DOHH2 (cell line): ENCODE results near the gene DGUOK.

Source experiments
- H3F3A ChIP-seq: fragments of 200-600 bp; sonication (generic), shearing (Covaris generic); 2 replicates; pipeline ENCODE4 v1.6.0; 2016; ENCODE audit warnings: antibody characterized with exemption, mild to moderate bottlenecking; ENCODE audit not compliant: control insufficient read depth, insufficient read depth
- H3K27ac ChIP-seq: fragments of 200-600 bp; sonication (generic); 2 replicates; pipeline ENCODE4 v1.5.1; 2014; ENCODE audit warnings: low read depth, mild to moderate bottlenecking, low read length, moderate library complexity
- H3K27me3 ChIP-seq: fragments of 200-600 bp; sonication (generic); 2 replicates; pipeline ENCODE4 v1.6.1; 2014; ENCODE audit warnings: mild to moderate bottlenecking, low read length, mixed read lengths; ENCODE audit not compliant: control insufficient read depth
- H3K36me3 ChIP-seq: fragments of 200-600 bp; sonication (generic); 2 replicates; pipeline ENCODE4 v1.6.1; 2014; ENCODE audit warnings: mild to moderate bottlenecking, low read length, moderate library complexity, mixed read lengths; ENCODE audit not compliant: control insufficient read depth
- H3K4me1 ChIP-seq: fragments of 200-600 bp; sonication (generic); 2 replicates; pipeline ENCODE4 v1.6.1; 2014; ENCODE audit warnings: mild to moderate bottlenecking, low read length, mixed read lengths; ENCODE audit not compliant: control insufficient read depth
- H3K4me2 ChIP-seq: fragments of 200-600 bp; sonication (generic); 2 replicates; pipeline ENCODE4 v1.6.0; 2014; ENCODE audit warnings: mild to moderate bottlenecking, low read length, moderate library complexity
- H3K4me3 ChIP-seq: fragments of 200-600 bp; sonication (generic); 2 replicates; pipeline ENCODE4 v1.5.1; 2014; ENCODE audit warnings: mild to moderate bottlenecking, low read length, mixed read lengths
- H3K79me2 ChIP-seq: fragments of 200-600 bp; sonication (generic); 2 replicates; pipeline ENCODE4 v1.6.1; 2014; ENCODE audit warnings: mild to moderate bottlenecking, low read length, mixed read lengths; ENCODE audit not compliant: control insufficient read depth
- H3K9me2 ChIP-seq: fragments of 200-600 bp; sonication (generic); replicated peaks from 2 replicates; pipeline ENCODE4 v1.6.1; 2014; ENCODE audit warnings: mild to moderate bottlenecking, low read length, mixed read lengths; ENCODE audit not compliant: control insufficient read depth
- H3K9me3 ChIP-seq: fragments of 200-600 bp; sonication (generic); 2 replicates; pipeline ENCODE4 v1.6.1; 2014; ENCODE audit warnings: antibody characterized with exemption, low read length, mixed read lengths; ENCODE audit not compliant: control insufficient read depth, insufficient read depth
- H4K20me1 ChIP-seq: fragments of 200-600 bp; sonication (generic); 2 replicates; pipeline ENCODE4 v1.6.0; 2014; ENCODE audit warnings: low read depth, mild to moderate bottlenecking, antibody characterized with exemption, low read length, moderate library complexity; ENCODE audit not compliant: control insufficient read depth, insufficient read depth
- EZH2phosphoT487 ChIP-seq: fragments of 200-600 bp; sonication (generic); IDR thresholded peaks from 2 replicates; pipeline ENCODE4 v1.6.1; 2017; ENCODE audit warnings: borderline replicate concordance, mild to moderate bottlenecking, antibody characterized with exemption, low read length, moderate library complexity, mixed read lengths
- TF ChIP-seq, protein P1 (sequence below): fragments of 200-600 bp; sonication (generic); IDR thresholded peaks from one replicate; pipeline ENCODE4 v1.5.1; 2014; ENCODE audit warnings: antibody characterized with exemption, mild to moderate bottlenecking, low read depth, low read length; ENCODE audit not compliant: poor library complexity, severe bottlenecking

The DGUOK gene

DNA sequence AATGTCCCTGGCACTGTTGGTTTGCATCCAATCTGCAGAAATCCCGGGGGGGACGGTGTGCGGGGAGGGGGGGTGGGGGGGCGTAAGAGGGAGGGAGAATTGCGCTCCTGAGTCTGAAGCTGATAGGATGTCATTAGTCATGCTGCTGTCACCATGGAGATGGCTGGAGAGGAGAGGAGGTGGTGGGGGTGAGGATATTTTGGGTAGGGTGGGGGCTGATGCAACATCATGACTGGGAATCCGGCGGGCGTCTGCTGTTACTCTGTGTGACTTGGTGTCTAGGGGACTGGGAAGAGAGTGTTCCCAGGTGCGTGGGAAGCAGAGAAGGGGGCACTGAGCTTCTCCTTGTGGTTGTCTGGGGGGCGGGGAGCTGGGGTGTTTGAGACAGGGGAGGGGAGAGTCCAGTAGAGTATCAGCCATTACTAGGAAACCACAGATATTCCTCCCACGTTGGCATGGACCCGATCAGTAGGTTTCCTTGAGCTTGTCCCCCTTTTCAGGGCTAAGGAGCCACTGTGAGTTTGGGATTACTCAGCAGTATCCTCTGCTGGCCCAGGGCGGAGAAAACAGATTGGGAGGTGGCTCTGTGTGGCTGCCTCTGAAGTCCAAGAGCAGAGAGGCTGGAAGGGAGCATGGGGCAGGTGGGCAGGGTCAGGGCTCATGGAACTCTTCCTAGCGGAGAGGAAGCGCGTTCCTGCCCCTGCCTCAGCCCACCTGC lies 77.0 kb downstream of the DGUOK start:
- no peak overlapping the region for H3K4me2 ChIP-seq

DNA sequence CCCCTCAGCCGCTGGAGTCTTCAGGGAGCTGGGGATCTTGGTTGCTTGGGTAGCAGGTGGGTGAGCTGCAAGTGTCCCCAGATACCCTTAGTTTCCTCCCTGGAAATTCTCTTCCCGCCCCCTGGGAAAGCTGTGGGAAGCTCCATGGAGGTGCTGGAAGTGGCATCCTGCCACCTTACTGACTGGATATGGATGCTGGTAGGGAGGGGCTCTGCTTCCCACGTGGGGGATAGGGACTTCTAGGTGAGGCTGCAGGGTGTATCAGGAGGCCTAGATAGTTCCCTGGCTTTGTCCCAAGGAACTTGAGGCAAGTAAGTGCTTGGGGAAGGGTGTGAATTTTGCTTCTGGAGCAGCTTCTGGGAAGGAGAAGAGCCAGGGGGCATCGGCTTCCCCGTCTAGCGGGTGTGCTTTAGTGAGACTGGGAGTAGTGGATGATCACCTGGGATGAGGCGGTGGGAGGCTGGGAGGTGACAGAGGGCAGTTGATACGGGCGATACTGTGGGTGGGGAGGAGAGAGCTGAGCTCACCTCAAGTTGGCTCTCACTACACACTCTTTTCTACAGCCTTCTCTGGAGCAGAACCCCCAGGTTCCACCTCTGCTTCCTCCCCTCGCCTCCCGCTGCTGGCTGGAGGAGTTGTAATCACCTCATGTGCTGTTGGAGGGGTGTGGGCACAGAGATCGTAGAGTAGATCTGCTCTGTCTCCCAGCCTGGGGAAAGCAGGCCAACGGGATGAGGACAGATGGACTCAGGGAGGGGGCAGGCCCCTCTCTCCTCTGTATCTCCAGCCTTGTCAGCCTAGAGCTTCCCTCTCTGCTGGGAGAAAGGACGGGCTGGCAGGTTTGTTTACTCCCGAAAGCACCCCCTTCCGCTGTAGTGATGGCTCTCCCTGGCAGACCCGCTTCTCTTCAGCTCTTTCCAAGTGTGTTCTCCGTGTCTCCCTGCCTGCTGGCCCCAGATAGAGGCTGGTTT lies 77.8 kb downstream of the DGUOK start:
- H3K79me2 ChIP-seq: peaks cover 92% of the 10 kb centered on the region
- peaks cover 37% of the 10 kb centered on the region for H3K36me3 ChIP-seq
- H3K4me3 ChIP-seq: no peak overlapping the region
- no peaks in the 10 kb centered on the region for H3F3A ChIP-seq
- TF ChIP-seq EZH2phosphoT487: no peak
- TF ChIP-seq, protein P1, sequence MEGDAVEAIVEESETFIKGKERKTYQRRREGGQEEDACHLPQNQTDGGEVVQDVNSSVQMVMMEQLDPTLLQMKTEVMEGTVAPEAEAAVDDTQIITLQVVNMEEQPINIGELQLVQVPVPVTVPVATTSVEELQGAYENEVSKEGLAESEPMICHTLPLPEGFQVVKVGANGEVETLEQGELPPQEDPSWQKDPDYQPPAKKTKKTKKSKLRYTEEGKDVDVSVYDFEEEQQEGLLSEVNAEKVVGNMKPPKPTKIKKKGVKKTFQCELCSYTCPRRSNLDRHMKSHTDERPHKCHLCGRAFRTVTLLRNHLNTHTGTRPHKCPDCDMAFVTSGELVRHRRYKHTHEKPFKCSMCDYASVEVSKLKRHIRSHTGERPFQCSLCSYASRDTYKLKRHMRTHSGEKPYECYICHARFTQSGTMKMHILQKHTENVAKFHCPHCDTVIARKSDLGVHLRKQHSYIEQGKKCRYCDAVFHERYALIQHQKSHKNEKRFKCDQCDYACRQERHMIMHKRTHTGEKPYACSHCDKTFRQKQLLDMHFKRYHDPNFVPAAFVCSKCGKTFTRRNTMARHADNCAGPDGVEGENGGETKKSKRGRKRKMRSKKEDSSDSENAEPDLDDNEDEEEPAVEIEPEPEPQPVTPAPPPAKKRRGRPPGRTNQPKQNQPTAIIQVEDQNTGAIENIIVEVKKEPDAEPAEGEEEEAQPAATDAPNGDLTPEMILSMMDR: no peak
- H4K20me1 ChIP-seq: peaks cover 43% of the 10 kb centered on the region
- no peaks in the 10 kb centered on the region for H3K9me2 ChIP-seq
- no peak overlapping the region for H3K4me2 ChIP-seq
- H3K27me3 ChIP-seq: no peaks in the 10 kb centered on the region
- peaks cover 24% of the 10 kb centered on the region for H3K4me1 ChIP-seq
- no peaks in the 10 kb centered on the region for H3K9me3 ChIP-seq
- H3K27ac ChIP-seq: no peak overlapping the region

More for the DNA sequence above, 77.0 kb downstream of the DGUOK start:
- no peaks in the 10 kb centered on the region for H3F3A ChIP-seq
- no peak overlapping the region for H3K27ac ChIP-seq
- H3K9me2 ChIP-seq: no peaks in the 10 kb centered on the region
- H3K79me2 ChIP-seq: peaks cover 93% of the 10 kb centered on the region
- no peaks in the 10 kb centered on the region for H3K27me3 ChIP-seq
- TF ChIP-seq EZH2phosphoT487: no peak
- TF ChIP-seq, protein P1: no peak
- no peaks in the 10 kb centered on the region for H3K9me3 ChIP-seq
- H3K4me3 ChIP-seq: no peak overlapping the region
- peaks cover 50% of the 10 kb centered on the region for H4K20me1 ChIP-seq
- peaks cover 31% of the 10 kb centered on the region for H3K36me3 ChIP-seq
- H3K4me1 ChIP-seq: peaks cover 24% of the 10 kb centered on the region

DNA sequence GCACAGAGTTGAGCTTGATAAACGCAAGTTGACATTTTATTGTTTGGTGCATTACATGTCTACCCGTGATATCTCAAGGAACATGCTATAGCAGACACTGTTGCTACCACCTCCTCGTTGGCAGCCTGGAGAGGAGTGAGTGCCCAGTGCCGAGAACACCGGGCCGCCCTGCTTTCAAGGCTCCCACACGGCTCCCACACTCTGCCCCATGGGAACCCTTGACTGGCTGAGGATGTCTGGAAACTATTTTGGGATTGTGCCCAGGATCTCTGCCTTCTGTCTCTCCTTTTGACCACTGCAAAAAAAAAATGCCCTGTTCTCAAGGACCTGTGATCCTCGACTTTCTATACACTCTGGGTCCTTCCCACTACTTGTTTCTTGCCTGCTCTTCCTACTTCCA lies 79.1 kb downstream of the DGUOK start:
- TF ChIP-seq EZH2phosphoT487: no peak
- TF ChIP-seq, protein P1: no peak
- Histone ChIP-seq H3K4me1 (peaks cover 22% of the 10 kb centered on the region), H3K4me2 (no peak overlapping the region), H3K27ac (no peak overlapping the region), H3K36me3 (peaks cover 40% of the 10 kb centered on the region), H3K9me2 (no peaks in the 10 kb centered on the region), H4K20me1 (peaks cover 39% of the 10 kb centered on the region), H3K79me2 (peaks cover 92% of the 10 kb centered on the region), H3K27me3 (no peaks in the 10 kb centered on the region), H3F3A (no peaks in the 10 kb centered on the region), H3K9me3 (no peaks in the 10 kb centered on the region), H3K4me3 (no peak overlapping the region)
